Ishikawa (cell line): ENCODE data around the gene DCAF11.

ENCODE experiments used
- CEBPB ChIP-seq: IDR thresholded peaks from 2 replicates; pipeline ENCODE4 v1.6.1; 2012
- EGR1 ChIP-seq: IDR thresholded peaks from 2 replicates; pipeline ENCODE4 v1.6.1; 2012
- EP300 ChIP-seq: IDR thresholded peaks from 2 replicates; pipeline ENCODE4 v1.6.1; 2012; ENCODE audit warnings: borderline replicate concordance
- MAX ChIP-seq: IDR thresholded peaks from 2 replicates; pipeline ENCODE4 v1.6.1; 2012
- REST ChIP-seq: IDR thresholded peaks from 2 replicates; pipeline ENCODE4 v1.6.1; 2012; ENCODE audit warnings: low read depth, mild to moderate bottlenecking
- TAF1 ChIP-seq: IDR thresholded peaks from 2 replicates; pipeline ENCODE4 v1.6.1; 2012; ENCODE audit warnings: low read depth, mild to moderate bottlenecking

DNA sequence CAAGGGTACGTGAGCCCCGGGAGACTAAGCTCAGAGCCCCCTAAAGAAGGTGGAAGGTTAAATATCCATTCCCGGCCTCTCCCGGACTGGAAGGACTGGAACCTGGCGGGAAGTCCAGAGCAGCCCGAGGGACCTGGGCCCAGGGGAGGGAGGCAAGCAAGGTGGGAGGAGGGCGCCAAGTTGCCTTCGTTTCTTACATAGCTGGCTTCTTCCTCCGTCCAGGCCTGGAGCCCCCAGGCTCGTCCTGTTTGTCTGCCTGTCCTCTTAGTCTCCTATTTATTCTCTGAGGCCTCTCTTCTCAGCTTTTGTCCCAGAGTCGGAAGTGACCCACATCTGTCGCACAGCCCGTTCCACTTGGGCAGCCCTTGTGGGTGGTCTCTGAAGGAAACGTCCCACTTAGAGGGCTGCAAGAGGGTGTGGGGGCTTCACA lies 19.7 kb upstream of the DCAF11 start:
- no peak for TF ChIP-seq MAX
- TF ChIP-seq EGR1 = no peak
- TF ChIP-seq TAF1 = no peak
- no peak for TF ChIP-seq EP300
- TF ChIP-seq REST = no peak
- no peak for TF ChIP-seq CEBPB
